Fibroblast of gingiva (primary cell): ENCODE results near the gene AKAIN1.

ENCODE experiments used
- DNase-seq: peaks from one replicate; pipeline ENCODE4 v3.0.0-alpha.2; 2011; ENCODE audit warnings: low read depth

AKAIN1 gene, protein sequence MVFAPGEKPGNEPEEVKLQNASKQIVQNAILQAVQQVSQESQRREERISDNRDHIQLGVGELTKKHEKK

GRCh38 chr18:5197032-5197434 lies at the start of gene AKAIN1:
Gene AKAIN1 (minus strand): TSS chr18:5197257. CDS start chr18:5197053, 204 bp downstream.
- no peak for DNase-seq

GRCh38 chr18:5244941-5245340 lies 47.9 kb upstream of the AKAIN1 start:
- DNase-seq: no peak

- no peak for DNase-seq
These were observed 42.4 kb upstream of the AKAIN1 start for GRCh38 chr18:5239447-5239846.

DNA sequence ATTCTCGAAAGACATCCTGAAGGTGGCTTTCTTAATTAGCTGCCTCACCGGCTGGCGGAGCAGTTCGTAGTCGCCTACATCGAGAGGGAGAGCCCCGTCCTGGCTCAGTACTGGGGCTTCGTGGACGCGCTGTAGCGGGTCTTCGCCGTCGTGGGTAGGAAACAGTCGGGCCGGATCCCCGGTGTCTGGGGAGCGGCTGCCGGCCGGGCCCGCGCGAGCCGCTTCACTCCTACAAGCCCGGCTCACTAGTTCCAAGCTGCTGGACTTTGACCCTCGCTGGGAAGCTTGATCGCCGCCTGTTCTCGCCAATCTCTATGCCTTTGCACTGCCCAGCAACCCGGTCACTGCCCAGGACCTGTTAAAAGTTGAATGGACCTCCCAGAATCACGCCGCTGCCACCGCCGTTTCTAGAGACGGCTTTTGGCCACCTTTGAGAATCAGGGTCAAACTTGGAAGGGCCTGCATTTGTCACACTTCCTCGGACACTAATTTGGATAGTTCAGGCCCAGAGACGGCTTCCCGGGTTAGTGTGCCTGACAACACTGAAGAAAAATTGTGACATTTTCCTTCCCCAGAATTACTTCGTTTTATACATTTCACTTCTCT lies 41.4 kb upstream of the AKAIN1 start:
- DNase-seq: peak; percentile 28

DNA sequence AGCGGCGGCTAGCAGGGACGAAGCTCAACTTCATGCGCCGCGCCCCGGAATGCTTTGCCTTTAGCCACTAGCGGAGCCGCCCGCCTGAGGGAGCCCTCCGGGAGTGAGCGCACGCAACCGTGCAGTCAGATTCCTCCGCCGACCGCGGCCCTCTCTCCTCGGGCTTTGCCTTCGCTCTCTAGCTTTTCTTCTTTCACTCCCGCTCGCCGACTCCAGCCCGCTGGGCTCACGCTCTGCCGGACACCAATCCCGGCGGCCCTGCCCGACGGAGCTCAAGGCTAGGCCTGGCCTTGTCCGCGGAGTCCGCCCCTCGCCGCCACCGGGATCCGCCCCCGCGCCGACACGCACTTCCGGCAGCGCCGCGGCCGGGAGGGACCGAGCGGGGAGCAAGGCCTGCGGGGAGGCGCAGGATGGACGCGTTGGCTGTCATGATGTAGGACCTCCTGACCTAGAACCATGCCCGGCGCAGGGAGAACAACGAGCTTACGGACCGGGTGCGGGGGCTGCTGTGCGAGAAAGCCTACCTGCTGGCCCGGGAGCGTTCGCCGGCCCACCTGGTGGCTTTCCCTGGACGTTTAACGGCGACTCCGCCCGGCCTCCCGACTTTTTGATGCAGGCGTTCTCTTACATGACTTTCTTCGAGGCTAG lies 40.8 kb upstream of the AKAIN1 start:
- DNase-seq: peak; percentile 92

GRCh38 chr18:5237083-5237722 lies 40.1 kb upstream of the AKAIN1 start:
- peak; percentile 2 for DNase-seq

DNA sequence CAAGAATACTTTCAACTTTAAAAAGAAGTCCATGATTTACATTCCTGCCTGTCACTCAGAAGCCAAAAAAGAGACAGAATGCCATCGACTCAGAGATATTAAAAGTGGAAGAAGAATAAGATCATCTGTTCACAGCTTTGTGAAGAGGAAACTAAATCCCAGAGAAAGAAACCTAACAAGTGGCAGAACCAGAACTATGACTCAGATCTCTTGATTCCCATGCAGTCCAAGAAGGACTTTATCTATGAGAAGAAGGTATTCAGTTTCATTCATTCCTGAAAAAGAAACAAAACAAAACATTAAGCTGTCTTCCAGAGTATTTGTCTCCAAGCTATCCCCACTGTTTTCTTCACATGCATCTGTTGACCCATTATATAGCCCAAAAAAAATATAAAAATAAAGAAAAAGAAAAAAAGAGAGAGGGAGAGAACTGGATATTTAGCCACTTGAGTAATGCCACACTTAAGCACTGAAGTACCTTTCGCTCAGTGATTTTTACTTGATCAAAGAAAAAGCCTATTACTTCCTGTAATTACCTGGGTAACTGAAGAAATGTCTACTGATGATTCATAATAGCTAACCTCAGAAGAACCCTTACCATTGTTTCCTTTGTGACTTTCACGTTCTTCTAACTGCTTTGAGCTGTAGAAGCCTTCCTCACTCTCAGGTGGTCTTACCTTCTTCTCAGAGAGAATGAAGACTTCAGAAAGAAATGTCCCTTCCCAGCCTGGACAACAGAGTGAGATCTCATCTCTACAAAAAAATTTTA lies 17.7 kb upstream of the AKAIN1 start:
- DNase-seq: no peak

GRCh38 chr18:5207471-5208150 lies 10.6 kb upstream of the AKAIN1 start:
- no peak for DNase-seq

DNA sequence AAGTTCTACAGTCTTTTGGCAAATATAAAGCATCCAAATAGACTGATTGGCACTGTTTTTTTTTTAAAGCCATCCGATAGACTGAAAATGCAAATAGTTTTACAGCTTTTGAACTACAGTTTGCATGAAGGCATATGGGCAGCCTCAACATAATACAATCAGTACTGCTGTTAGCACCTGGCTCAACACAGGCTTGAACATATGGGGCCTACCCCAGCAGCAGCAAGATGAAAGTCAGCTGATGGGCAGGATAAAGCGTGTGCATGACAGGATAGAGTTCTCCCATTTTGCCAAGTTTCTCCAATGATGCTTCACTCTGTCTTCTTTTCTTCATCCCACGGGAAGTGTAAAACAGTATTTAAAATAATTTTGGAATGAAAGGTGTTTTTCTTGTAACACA lies 1.3 kb upstream of the AKAIN1 start:
- no peak for DNase-seq

GRCh38 chr18:5197461-5197860 lies 404 bp upstream of the AKAIN1 start:
- DNase-seq: no peak

DNA sequence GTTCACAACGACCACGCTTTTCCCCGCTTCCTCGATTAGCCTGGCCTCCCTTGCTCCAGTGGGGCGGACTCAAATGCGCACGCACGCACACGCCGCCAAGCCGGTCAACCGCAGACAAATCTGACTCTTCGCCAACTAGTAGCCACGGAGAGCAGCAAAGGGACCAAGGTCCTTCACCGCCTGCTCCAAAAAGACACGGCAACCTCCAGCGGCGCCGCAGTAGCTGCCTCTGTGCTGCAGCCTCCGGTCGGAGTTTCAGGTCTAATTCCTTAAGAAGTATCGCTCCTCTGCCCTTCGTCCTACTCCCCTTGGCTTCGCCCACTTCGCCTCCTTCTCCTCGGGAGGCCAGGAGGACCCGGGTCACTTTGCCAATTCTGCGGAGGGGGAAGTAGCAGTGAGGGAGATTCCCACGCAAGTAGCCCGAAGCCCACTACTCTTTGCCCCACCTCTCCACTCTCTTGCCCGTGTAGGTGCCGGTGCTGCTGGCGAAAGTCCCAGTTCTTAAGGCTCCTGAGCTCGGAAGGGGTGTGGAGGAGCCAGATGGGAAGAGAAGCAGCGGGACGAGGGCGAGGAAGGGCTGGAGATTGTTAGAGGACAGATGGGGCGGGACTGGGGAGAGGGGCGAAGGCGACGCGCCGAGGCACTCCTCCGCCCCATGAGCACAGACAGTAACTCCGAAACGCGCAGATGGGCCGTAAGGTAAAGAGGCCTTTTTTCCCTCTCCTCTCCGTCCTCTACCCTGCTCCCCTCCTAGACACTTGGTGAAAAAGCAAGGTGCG lies 615 bp downstream of the AKAIN1 start:
- no peak for DNase-seq

DNA sequence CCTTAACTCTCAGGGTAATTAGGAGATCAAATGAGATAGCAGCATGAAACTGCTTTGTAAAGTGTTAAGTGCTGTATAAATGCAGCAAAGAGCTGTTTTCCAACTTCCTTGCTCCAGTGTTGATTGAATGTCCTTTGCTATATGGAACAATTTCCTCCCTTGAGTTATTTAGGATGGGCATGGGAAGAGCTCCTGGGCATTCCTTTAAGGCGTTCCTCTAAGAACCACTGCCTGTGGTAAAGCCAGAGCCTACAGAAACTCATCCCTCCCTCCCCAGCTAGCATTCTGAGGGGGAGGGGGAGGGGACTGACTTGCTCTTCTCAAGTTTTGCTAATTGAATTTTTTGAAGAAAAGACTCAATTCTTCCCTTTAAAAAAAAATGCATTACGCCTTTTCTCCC lies 1.4 kb downstream of the AKAIN1 start:
- no peak for DNase-seq

- no peak for DNase-seq
These were observed 16.8 kb downstream of the AKAIN1 start for GRCh38 chr18:5180254-5180653.

DNA sequence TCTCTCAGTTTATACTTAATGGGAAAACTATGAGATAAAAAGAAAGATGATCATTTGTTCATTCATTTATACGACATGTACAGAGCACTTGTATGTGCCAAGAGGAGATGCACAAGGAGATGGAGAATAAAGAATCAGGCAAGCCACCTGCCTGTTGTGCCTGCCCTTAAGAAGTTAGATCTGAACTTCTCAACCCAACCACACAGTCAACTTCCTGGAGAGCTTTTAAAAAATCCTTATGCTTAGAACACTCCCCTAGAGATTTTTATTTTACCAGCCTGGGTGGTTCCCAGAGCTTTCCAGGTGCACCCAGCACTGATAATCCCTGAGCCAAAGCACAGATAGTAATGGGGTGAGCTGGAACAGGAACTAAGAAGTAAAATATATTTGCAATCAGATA lies 18.5 kb downstream of the AKAIN1 start:
- DNase-seq: no peak

- no peak for DNase-seq
These were observed 21.7 kb downstream of the AKAIN1 start for GRCh38 chr18:5175378-5175777.

GRCh38 chr18:5173646-5174045 lies 23.4 kb downstream of the AKAIN1 start:
- no peak for DNase-seq

- DNase-seq: no peak
These were observed 23.8 kb downstream of the AKAIN1 start for GRCh38 chr18:5173236-5173635.

GRCh38 chr18:5167831-5168230 lies 29.2 kb downstream of the AKAIN1 start:
- no peak for DNase-seq

GRCh38 chr18:5166606-5167280 lies 30.3 kb downstream of the AKAIN1 start:
- DNase-seq: no peak

DNA sequence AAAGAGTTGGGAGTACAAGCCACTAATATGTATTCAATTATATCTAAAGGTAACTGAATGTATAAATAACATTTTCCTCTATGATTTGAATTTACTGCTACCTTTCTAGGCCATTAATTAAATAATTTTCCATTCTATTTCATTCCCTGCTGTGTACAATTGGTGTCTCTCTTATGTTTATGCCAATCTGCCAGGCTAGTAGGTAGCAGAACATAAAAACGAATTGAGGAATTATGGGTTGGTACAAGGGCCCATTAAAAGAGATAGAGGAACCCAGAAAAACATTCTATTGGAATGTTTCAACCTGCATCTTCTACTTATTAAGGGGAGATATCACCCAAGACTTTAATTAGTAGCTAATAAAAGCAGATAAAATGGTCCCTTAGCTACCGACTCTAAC lies 32.2 kb downstream of the AKAIN1 start:
- DNase-seq: no peak

- DNase-seq: no peak
These were observed 34.9 kb downstream of the AKAIN1 start for GRCh38 chr18:5162111-5162510.
